HCT116 (cell line): ENCODE data around the gene RLF. TPM values are rescaled to one million over a fixed set of nuclear protein-coding genes. Genes with fewer than 3 reads are reported as not detected.

Source experiments
- ATAC-seq: fragments of 200-7000 bp; cut with Tn5 transposase; 2 replicates; pipeline ENCODE4 v1.9.1; 2020; ENCODE audit warnings: mild to moderate bottlenecking, moderate library complexity
- BruUV-seq: library from RNA; stranded (reverse); fragments of 400-500 nt; replicated peaks from 2 replicates; lab custom pipeline; 2021; lab: Mats Ljungman, UMichigan
- CTCF ChIA-PET: fragments of 300-600 bp; sonication (Branson Sonifier 250); formaldehyde crosslinking; loops from one replicate; lab custom pipeline; 2021; ENCODE audit warnings: antibody characterized with exemption; lab: Charles Lee
- POLR2A ChIA-PET: fragments of 300-600, 350-600 bp; sonication (Branson Sonifier 250); formaldehyde crosslinking; loops from one replicate; lab custom pipeline; 2021; ENCODE audit warnings: antibody characterized with exemption; lab: Charles Lee
- RAD21 ChIA-PET, 2 experiments: fragments of 300-600 bp; sonication (Branson Sonifier 250); formaldehyde crosslinking; loops; one replicate each; lab custom pipeline; 2023; ENCODE audit warnings: low total read pairs in 2 of 2; ENCODE audit not compliant: uncharacterized antibody in 2 of 2, unreplicated experiment in 2 of 2, low non-redundant PET in 1 of 2; lab: Charles Lee
- DNase-seq: peaks from one replicate; pipeline ENCODE4 v3.0.0-alpha.2; 2010; ENCODE audit warnings: low read depth, low spot score
- H2AFZ ChIP-seq: fragments of 200-600 bp; shearing (Covaris generic), sonication (generic); 2 replicates; pipeline ENCODE4 v1.6.1; 2017; ENCODE audit warnings: low read depth, mixed run types, mixed read lengths, antibody characterized with exemption, low read length; ENCODE audit not compliant: poor library complexity, severe bottlenecking
- H3K27ac ChIP-seq: 2 replicates; pipeline ENCODE4 v1.5.1; 2012; ENCODE audit warnings: low read depth, low read length
- H3K27me3 ChIP-seq: fragments of 200-600 bp; sonication (generic); 2 replicates; pipeline ENCODE4 v1.6.1; 2016; ENCODE audit warnings: mixed run types, low read length, mixed read lengths; ENCODE audit not compliant: insufficient read depth
- H3K36me3 ChIP-seq, 2 experiments: fragments of 200-500 bp in 1 of 2; fragments of 200-600 bp in 1 of 2; sonication (Bioruptor generic) in 1 of 2; sonication (generic) in 1 of 2; 2 replicates each; pipeline versions ENCODE4 v1.5.1 to v1.6.1; 2014 to 2016; ENCODE audit warnings: low read length in 2 of 2, inconsistent platforms in 1 of 2, mixed read lengths in 1 of 2, mixed run types in 1 of 2; ENCODE audit not compliant: insufficient read depth in 2 of 2, control insufficient read depth in 1 of 2
- H3K4me1 ChIP-seq, 2 experiments: fragments of 200-600 bp in 1 of 2; sonication (generic) in 1 of 2; 2 replicates each; pipeline versions ENCODE4 v1.5.1 to v1.6.1; 2012 to 2017; ENCODE audit warnings: low read length in 2 of 2, inconsistent platforms in 1 of 2, mild to moderate bottlenecking in 1 of 2, mixed read lengths in 1 of 2, mixed run types in 1 of 2, moderate library complexity in 1 of 2; ENCODE audit not compliant: insufficient read depth in 2 of 2, control insufficient read depth in 1 of 2
- H3K4me2 ChIP-seq: fragments of 200-600 bp; sonication (generic); 2 replicates; pipeline ENCODE4 v1.6.1; 2017; ENCODE audit warnings: mixed run types, low read length, mixed read lengths
- H3K4me3 ChIP-seq, 2 experiments: fragments of 200-600 bp in 1 of 2; sonication (generic) in 1 of 2; replicated peaks in 1 of 2; 2 replicates each; pipeline ENCODE4 v1.5.1; 2011 to 2016; ENCODE audit warnings: low read length in 2 of 2, control low read depth in 1 of 2, low read depth in 1 of 2, mild to moderate bottlenecking in 1 of 2, mixed read lengths in 1 of 2, mixed run types in 1 of 2
- H3K79me2 ChIP-seq: fragments of 200-600 bp; sonication (generic); 2 replicates; pipeline ENCODE4 v1.6.1; 2017; ENCODE audit warnings: mild to moderate bottlenecking, mixed run types, low read length, moderate library complexity, mixed read lengths; ENCODE audit not compliant: insufficient read depth
- H3K9ac ChIP-seq: fragments of 200-600 bp; sonication (generic); 2 replicates; pipeline ENCODE4 v1.6.1; 2016; ENCODE audit warnings: low read length, mixed read lengths
- H3K9me2 ChIP-seq: fragments of 200-600 bp; sonication (generic), shearing (Covaris generic); 2 replicates; pipeline ENCODE4 v1.6.1; 2017; ENCODE audit warnings: mixed run types, mild to moderate bottlenecking, moderate library complexity; ENCODE audit not compliant: insufficient read depth
- H3K9me3 ChIP-seq, 2 experiments: fragments of 200-500 bp in 1 of 2; fragments of 200-600 bp in 1 of 2; sonication (Bioruptor generic) in 1 of 2; sonication (generic) in 1 of 2; 2 replicates each; pipeline ENCODE4 v1.6.1; 2014 to 2017; ENCODE audit warnings: low read length in 2 of 2, mixed read lengths in 2 of 2, inconsistent platforms in 1 of 2, low read depth in 1 of 2, mild to moderate bottlenecking in 1 of 2, mixed run types in 1 of 2, moderate library complexity in 1 of 2; ENCODE audit not compliant: control insufficient read depth in 1 of 2, insufficient read depth in 1 of 2
- H4K20me1 ChIP-seq: fragments of 200-600 bp; sonication (generic), shearing (Covaris generic); 2 replicates; pipeline ENCODE4 v1.6.1; 2017; ENCODE audit warnings: mixed run types, mild to moderate bottlenecking, moderate library complexity; ENCODE audit not compliant: insufficient read depth
- CBX3 ChIP-seq: IDR thresholded peaks from 2 replicates; pipeline ENCODE4 v1.6.1; 2012; ENCODE audit warnings: low read depth
- CTCF ChIP-seq, 3 experiments: fragments of 200-600 bp in 1 of 3; sonication (generic) in 1 of 3; IDR thresholded peaks in 2 of 3; conservative IDR thresholded peaks in 1 of 3; 2 replicates each; pipeline ENCODE4 v1.5.1; 2012 to 2017; ENCODE audit warnings: low read depth in 2 of 3, low read length in 2 of 3, antibody characterized with exemption in 1 of 3, borderline replicate concordance in 1 of 3, control low read depth in 1 of 3, mild to moderate bottlenecking in 1 of 3, mixed read lengths in 1 of 3, mixed run types in 1 of 3, moderate library complexity in 1 of 3; ENCODE audit not compliant: insufficient read depth in 1 of 3
- EGR1 ChIP-seq: IDR thresholded peaks from 2 replicates; pipeline ENCODE4 v1.6.1; 2012; ENCODE audit warnings: low read depth
- ELF1 ChIP-seq: IDR thresholded peaks from 2 replicates; pipeline ENCODE4 v1.6.1; 2012; ENCODE audit warnings: low read depth, borderline replicate concordance
- FOSL1 ChIP-seq: IDR thresholded peaks from 2 replicates; pipeline ENCODE4 v1.6.1; 2012; ENCODE audit warnings: low read depth
- JUND ChIP-seq: IDR thresholded peaks from 2 replicates; pipeline ENCODE4 v1.6.1; 2012
- POLR2A ChIP-seq: IDR thresholded peaks from 2 replicates; pipeline ENCODE4 v1.7.0; 2011; ENCODE audit warnings: borderline replicate concordance; ENCODE audit not compliant: insufficient read depth, insufficient read length; ENCODE audit errors: extremely low read depth
- RAD21 ChIP-seq: IDR thresholded peaks from 2 replicates; pipeline ENCODE4 v1.6.1; 2012; ENCODE audit warnings: low read depth, mild to moderate bottlenecking
- REST ChIP-seq: IDR thresholded peaks from 2 replicates; pipeline ENCODE4 v1.6.1; 2012; ENCODE audit warnings: low read depth
- SRF ChIP-seq: IDR thresholded peaks from 2 replicates; pipeline ENCODE4 v1.6.1; 2012; ENCODE audit warnings: low read depth
- TCF7L2 ChIP-seq: IDR thresholded peaks from 2 replicates; pipeline ENCODE4 v1.7.0; 2011; ENCODE audit warnings: borderline replicate concordance, inconsistent platforms; ENCODE audit not compliant: insufficient read depth, insufficient read length; ENCODE audit errors: extremely low read depth
- ZFX ChIP-seq: fragments of 450-650 bp; IDR thresholded peaks from 2 replicates; pipeline ENCODE4 v1.6.1; 2017
- intact Hi-C: fragments of 100-400 bp; cut with micrococcal nuclease; formaldehyde crosslinking; loops from 2 replicates; pipeline ENCODE4 v1.10.0; 2022
- total RNA-seq: library from RNA; stranded (reverse); gene quantifications from one replicate; pipeline ENCODE4 v1.2.1, GENCODE V29; 2021; ENCODE audit not compliant: unreplicated experiment

Gene RLF
- total RNA-seq, 1 experiment from 2014 or later: 20.5 TPM

GRCh38 chr1:40122855-40123254 lies 38.3 kb upstream of the RLF start:
- no peak overlapping the region for H3K27ac ChIP-seq
- no peak overlapping the region for H3K4me2 ChIP-seq
- no peaks in the 10 kb centered on the region for H3K9me2 ChIP-seq
- peaks cover 3 to 5% of the 10 kb centered on the region in 2 experiments; a peak in 2 of 4 replicates for H3K4me1 ChIP-seq
- no peaks in the 10 kb centered on the region for H3K36me3 ChIP-seq
- ChIA-PET CTCF (no interaction called here), RAD21 (no interaction called here), POLR2A (no interaction called here)
- H2AFZ ChIP-seq: no peak overlapping the region
- intact Hi-C loops: no loop called here
- DNase-seq: no peak
- no peak for ATAC-seq
- H3K4me3 ChIP-seq: no peak overlapping the region
- H4K20me1 ChIP-seq: no peaks in the 10 kb centered on the region
- H3K27me3 ChIP-seq: no peaks in the 10 kb centered on the region
- H3K79me2 ChIP-seq: no peaks in the 10 kb centered on the region
- no peak for TF ChIP-seq CTCF (IDR thresholded peaks at IDR 0.05 in 2 of 3, conservative IDR thresholded peaks at IDR 0.05 in 1 of 3; ENCODE audit: borderline replicate concordance in 1 of 3, insufficient read depth in 1 of 3, low read depth in 2 of 3, low read length in 2 of 3)
- TF ChIP-seq ZFX: no peak
- no peak for TF ChIP-seq TCF7L2
- TF ChIP-seq EGR1: no peak
- no peak for TF ChIP-seq SRF
- TF ChIP-seq JUND: no peak
- no peak for TF ChIP-seq RAD21
- no peak for TF ChIP-seq REST
- no peak for TF ChIP-seq CBX3
- TF ChIP-seq POLR2A: no peak
- no peak for TF ChIP-seq ELF1
- no peak for TF ChIP-seq FOSL1
- no peak overlapping the region for H3K9ac ChIP-seq
- no peaks in the 10 kb centered on the region for H3K9me3 ChIP-seq
- BruUV-seq: no TSS peak
